ENCODE results near the gene SCYGR3.

Gene SCYGR3

DNA sequence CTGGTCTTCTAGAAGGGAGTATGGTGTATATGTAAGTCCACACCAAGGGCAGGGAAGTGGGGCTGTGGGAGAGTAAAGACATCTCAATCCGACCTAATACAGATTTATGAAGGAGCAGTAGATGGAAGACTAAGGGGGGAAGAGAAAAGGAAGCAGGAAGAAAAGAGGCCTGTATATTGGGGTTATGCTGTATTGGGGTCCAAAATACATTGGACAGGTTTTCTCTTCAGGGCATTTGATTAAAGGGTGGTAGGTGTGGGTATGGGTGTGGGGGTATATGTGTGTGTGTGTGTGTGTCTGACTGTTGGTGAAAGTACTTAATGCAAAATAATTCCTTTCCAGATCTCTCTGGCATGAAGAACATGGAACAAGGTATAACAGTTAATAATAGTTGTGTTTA, 49.6 kb downstream of the SCYGR3 start:
- no peaks in the 10 kb centered on the region for H3K27me3 ChIP-seq (ENCODE audit: control insufficient read depth, insufficient read depth, low read length)
- no peak overlapping the region for H3K4me3 ChIP-seq (ENCODE audit: low read depth, low read length)
- H3K36me3 ChIP-seq (ENCODE audit: control insufficient read depth, insufficient read depth, low read length), result no peaks in the 10 kb centered on the region; the same call in 1 of the 2 replicates
- no peak overlapping the region for H3K9ac ChIP-seq (ENCODE audit: low read length)
- H3K27ac ChIP-seq (ENCODE audit: low read depth, low read length), result no peak overlapping the region
- H3K4me1 ChIP-seq (ENCODE audit: control insufficient read depth, insufficient read depth, low read length), result 0 out of 2 replicates have a peak, but pooled peaks cover 3% of the 10 kb centered on the region
- H3K9me3 ChIP-seq (ENCODE audit: control insufficient read depth, insufficient read depth, low read depth, low read length), result no peaks in the 10 kb centered on the region

All from HUES6 (cell line).